Lung (tissue), 12 donors: ENCODE data around the gene CIT. TPM values are rescaled to one million over a fixed set of nuclear protein-coding genes. Genes with fewer than 3 reads are reported as not detected.

Experiments used
- ATAC-seq: fragments of 200-7000 bp; cut with Tn5 transposase; one replicate; pipeline ENCODE4 v1.9.1; 2020; ENCODE audit warnings: moderate number of reproducible peaks; ENCODE audit not compliant: insufficient read depth, low FRiP score
- DNase-seq, 3 donors: peaks; one replicate each; pipeline ENCODE4 v3.0.0-alpha.2; 2013 to 2017
- H3K27ac ChIP-seq, 2 donors: one replicate each; pipeline ENCODE4 v1.5.1; 2013; ENCODE audit warnings: mild to moderate bottlenecking in 2 of 2, moderate library complexity in 2 of 2, control low read depth in 1 of 2, inconsistent platforms in 1 of 2, low read depth in 1 of 2, low read length in 1 of 2
- H3K27me3 ChIP-seq, 3 donors: one replicate each; pipeline ENCODE4 v1.5.1; 2013; ENCODE audit warnings: low read length in 2 of 3; ENCODE audit not compliant: control insufficient read depth in 3 of 3, insufficient read depth in 3 of 3
- H3K36me3 ChIP-seq, 4 donors: one replicate each; pipeline ENCODE4 v1.5.1; 2013; ENCODE audit warnings: low read length in 4 of 4, mild to moderate bottlenecking in 1 of 4, moderate library complexity in 1 of 4; ENCODE audit not compliant: control insufficient read depth in 4 of 4, insufficient read depth in 4 of 4
- H3K4me1 ChIP-seq, 5 donors: one replicate each; pipeline ENCODE4 v1.5.1; 2013; ENCODE audit warnings: low read length in 5 of 5, mild to moderate bottlenecking in 2 of 5, moderate library complexity in 1 of 5; ENCODE audit not compliant: control insufficient read depth in 5 of 5, insufficient read depth in 5 of 5
- H3K4me3 ChIP-seq: one replicate; pipeline ENCODE4 v1.5.1; 2013; ENCODE audit warnings: mild to moderate bottlenecking, control low read depth, moderate library complexity
- H3K9ac ChIP-seq, 2 donors: one replicate each; pipeline ENCODE4 v1.5.1; 2013; ENCODE audit warnings: low read length in 2 of 2, control low read depth in 1 of 2; ENCODE audit not compliant: insufficient read depth in 1 of 2
- H3K9me3 ChIP-seq, 4 donors: one replicate each; pipeline ENCODE4 v1.5.1; 2013; ENCODE audit warnings: low read length in 3 of 4, mild to moderate bottlenecking in 1 of 4, moderate library complexity in 1 of 4; ENCODE audit not compliant: control insufficient read depth in 4 of 4, insufficient read depth in 3 of 4
- CTCF ChIP-seq: IDR thresholded peaks from 2 replicates; pipeline ENCODE4 v1.5.1; 2012; ENCODE audit warnings: mild to moderate bottlenecking; ENCODE audit errors: control extremely low read depth, extremely low read depth
- WGBS, 2 donors: extraction: QIAGEN DNeasy Blood & Tissue Kit; methylation state at CpG; one replicate each; pipeline ENCODE4 v1.1.7; 2013; 5-methylcytosine and 5-hydroxymethylcytosine counted together
- polyA plus RNA-seq, 2 donors: library from polyadenylated mRNA; stranded (reverse); fragments of 200-250 nt; gene quantifications; one replicate each; pipeline ENCODE4 v1.2.1, GENCODE V29; 2013
- total RNA-seq, 2 donors: library from RNA; depleted of rRNA in 1 of 2; stranded (reverse); fragments of >200 nt in 1 of 2; gene quantifications; one replicate each; pipeline ENCODE4 v1.2.1, GENCODE V29; 2014 to 2021
- donor health status: control.
- donor health status: control.
- donor health status: Bipolar disorder and iron deficiency.
- donor health status: healthy.
- donor health status: DM: yes; HTN: yes; CAD: no.

CIT gene
- total and polyA plus RNA-seq, 4 donors, result 5.0 to 29.3 (median 14.9) TPM

- peaks cover 0 to 2% (median 0%) of the 10 kb centered on the region in 4 donors for H3K36me3 ChIP-seq
- ATAC-seq (no peak), DNase-seq (no peak)
- H3K27ac ChIP-seq, result no peak overlapping the region
- H3K4me3 ChIP-seq, result no peak overlapping the region
- H3K27me3 ChIP-seq, result no peaks in the 10 kb centered on the region
- WGBS, 2 donors, result 97 to 100% methylated on average over 2 of the region's 2 CpGs
- no peak overlapping the region for H3K9ac ChIP-seq
- no peaks in the 10 kb centered on the region for H3K9me3 ChIP-seq
- H3K4me1 ChIP-seq, result no peaks in the 10 kb centered on the region
- no peak for TF ChIP-seq CTCF
These were observed 12.5 kb downstream of the CIT start for GRCh38 chr12:119864591-119864990.

GRCh38 chr12:119859241-119859640, 17.9 kb downstream of the CIT start:
- Histone ChIP-seq H3K27me3 (no peaks in the 10 kb centered on the region), H3K4me1 (no peaks in the 10 kb centered on the region), H3K36me3 (peaks cover 0 to 3% (median 0%) of the 10 kb centered on the region in 4 donors), H3K9me3 (no peaks in the 10 kb centered on the region), H3K27ac (no peak overlapping the region), H3K4me3 (no peak overlapping the region), H3K9ac (no peak overlapping the region)
- WGBS, 2 donors, result 94 to 96% methylated on average over 6 of the region's 6 CpGs
- TF ChIP-seq CTCF, result no peak
- DNase-seq (no peak), ATAC-seq (no peak)

GRCh38 chr12:119857041-119857591, 20.0 kb downstream of the CIT start:
- 93 to 95% methylated on average over 8 of the region's 8 CpGs for WGBS, 2 donors
- Histone ChIP-seq H3K9ac (no peak overlapping the region), H3K27ac (no peak overlapping the region), H3K36me3 (peaks cover 0 to 3% (median 0%) of the 10 kb centered on the region in 4 donors), H3K4me3 (no peak overlapping the region), H3K27me3 (no peaks in the 10 kb centered on the region), H3K4me1 (no peaks in the 10 kb centered on the region), H3K9me3 (no peaks in the 10 kb centered on the region)
- ATAC-seq (no peak), DNase-seq (no peak)
- no peak for TF ChIP-seq CTCF

GRCh38 chr12:119850330-119850729, 26.8 kb downstream of the CIT start:
- no peak for ATAC-seq
- no peak overlapping the region for H3K27ac ChIP-seq
- 90 to 91% methylated on average over 1 of the region's 1 CpG for WGBS, 2 donors
- no peak for TF ChIP-seq CTCF
- H3K9me3 ChIP-seq, result no peaks in the 10 kb centered on the region
- no peaks in the 10 kb centered on the region for H3K4me1 ChIP-seq
- no peaks in the 10 kb centered on the region for H3K27me3 ChIP-seq
- no peak for DNase-seq
- H3K4me3 ChIP-seq, result no peak overlapping the region
- H3K9ac ChIP-seq, result no peak overlapping the region
- H3K36me3 ChIP-seq, result peaks cover 0 to 6% (median 2%) of the 10 kb centered on the region in 4 donors
